HepG2 (cell line): ENCODE measurements around the gene OTOP1. TPM values are rescaled to one million over a fixed set of nuclear protein-coding genes. Genes with fewer than 3 reads are reported as not detected.

Source experiments
- ATAC-seq: fragments of 200-7000 bp; cut with Tn5 transposase; 3 replicates; pipeline ENCODE4 v1.9.1; 2020; ENCODE audit warnings: mild to moderate bottlenecking, moderate library complexity
- BruUV-seq: library from RNA; stranded (reverse); fragments of 400-500 nt; replicated peaks from 2 replicates; lab custom pipeline; 2021; lab: Mats Ljungman, UMichigan
- CTCF ChIA-PET: fragments of 300-600 bp; formaldehyde crosslinking; extraction: SDS; loops from one replicate; lab custom pipeline; 2021; ENCODE audit warnings: low total read pairs, inconsistent platforms, low intra/inter-chr PET ratio; lab: Yijun Ruan, JAX
- POLR2A ChIA-PET: fragments of 350-600 bp; sonication (Branson Sonifier 250); formaldehyde crosslinking; loops from one replicate; lab custom pipeline; 2020; ENCODE audit warnings: antibody characterized with exemption, inconsistent platforms; lab: Yijun Ruan, JAX
- DNase-seq: peaks from one replicate; pipeline ENCODE4 v3.0.0-alpha.2; 2015; ENCODE audit warnings: low spot score
- FAIRE-seq: peaks from 3 replicates; lab custom pipeline; 2011; peaks lifted over from hg19 to GRCh38; lab: Jason Lieb, UNC
- H2AFZ ChIP-seq: one replicate; pipeline ENCODE4 v1.6.1; 2011; ENCODE audit warnings: low read length, inconsistent platforms
- H3K27ac ChIP-seq: fragments of 300-600 bp; 3 replicates; pipeline ENCODE4 v1.8.0; 2011; ENCODE audit warnings: mixed run types, mild to moderate bottlenecking, mixed read lengths, low read length, inconsistent platforms; ENCODE audit not compliant: insufficient read depth; ENCODE audit errors: extremely low read length
- H3K27me3 ChIP-seq, 2 experiments: fragments of 200-600 bp in 1 of 2; 2 replicates in 1 of 2; 3 replicates in 1 of 2; pipeline versions ENCODE4 v1.6.0 to v1.8.0; 2011; ENCODE audit warnings: low read length in 2 of 2, mild to moderate bottlenecking in 2 of 2, moderate library complexity in 2 of 2, inconsistent platforms in 1 of 2; ENCODE audit not compliant: insufficient read depth in 2 of 2, control insufficient read depth in 1 of 2
- H3K36me3 ChIP-seq, 2 experiments: fragments of 200-600 bp in 1 of 2; replicated peaks in 1 of 2; 2 replicates in 1 of 2; 3 replicates in 1 of 2; pipeline versions ENCODE4 v1.5.1 to v1.8.0; 2011; ENCODE audit warnings: low read length in 2 of 2, inconsistent platforms in 1 of 2; ENCODE audit not compliant: insufficient read depth in 2 of 2, control insufficient read depth in 1 of 2
- H3K4me1 ChIP-seq: 2 replicates; pipeline ENCODE4 v1.5.1; 2012; ENCODE audit warnings: low read length, inconsistent platforms; ENCODE audit not compliant: insufficient read depth
- H3K4me2 ChIP-seq: 2 replicates; pipeline ENCODE4 v1.6.0; 2011; ENCODE audit warnings: low read depth, low read length, inconsistent platforms
- H3K4me3 ChIP-seq, 3 experiments: fragments of 200-600 bp in 1 of 3; sonication (generic), shearing (Covaris generic) in 1 of 3; replicated peaks in 1 of 3; 2 replicates each; pipeline ENCODE4 v1.5.1; 2011 to 2016; ENCODE audit warnings: low read length in 3 of 3, inconsistent platforms in 2 of 3, low read depth in 2 of 3, mild to moderate bottlenecking in 2 of 3, control low read depth in 1 of 3, mixed read lengths in 1 of 3; ENCODE audit not compliant: insufficient read depth in 1 of 3
- H3K79me2 ChIP-seq: one replicate; pipeline ENCODE4 v1.6.1; 2011; ENCODE audit warnings: low read length, inconsistent platforms; ENCODE audit not compliant: insufficient read depth
- H3K9ac ChIP-seq: 2 replicates; pipeline ENCODE4 v1.6.0; 2011; ENCODE audit warnings: mild to moderate bottlenecking, low read depth, low read length, inconsistent platforms; ENCODE audit not compliant: insufficient read depth
- H3K9me3 ChIP-seq: 2 replicates; pipeline ENCODE4 v1.5.1; 2012; ENCODE audit warnings: mild to moderate bottlenecking, low read length
- H4K20me1 ChIP-seq: 2 replicates; pipeline ENCODE4 v1.6.0; 2011; ENCODE audit warnings: inconsistent platforms, mild to moderate bottlenecking, low read length, moderate library complexity; ENCODE audit not compliant: insufficient read depth
- BCL6 ChIP-seq: IDR thresholded peaks from 2 replicates; pipeline ENCODE4 v1.6.1; 2016; ENCODE audit warnings: missing genetic modification reagents, missing compliant biosample characterization
- MAFF ChIP-seq: IDR thresholded peaks from 2 replicates; pipeline ENCODE4 v1.6.1; 2011; ENCODE audit warnings: low read depth, low read length, improper control_type of control experiment
- MAFK ChIP-seq, 2 experiments: IDR thresholded peaks in 1 of 2; conservative IDR thresholded peaks in 1 of 2; 2 replicates each; pipeline ENCODE4 v1.6.1; 2011; ENCODE audit warnings: improper control_type of control experiment in 2 of 2, low read length in 2 of 2
- MED8 ChIP-seq: sonication (generic); formaldehyde crosslinking; IDR thresholded peaks from 2 replicates; pipeline ENCODE4 v1.8.1; 2023; ENCODE audit warnings: mild to moderate bottlenecking, missing genetic modification reagents; ENCODE audit not compliant: insufficient replicate concordance
- PHF5A ChIP-seq: IDR thresholded peaks from one replicate; pipeline ENCODE4 v1.6.1; 2018; ENCODE audit warnings: low read depth, missing genetic modification reagents; ENCODE audit not compliant: unreplicated experiment
- SRSF9 ChIP-seq: fragments of 200-400 bp; formaldehyde crosslinking; IDR thresholded peaks from 2 replicates; pipeline ENCODE4 v1.6.1; 2018; ENCODE audit warnings: borderline replicate concordance, mild to moderate bottlenecking, low read depth, low read length; ENCODE audit not compliant: insufficient read depth, poor library complexity, severe bottlenecking
- ZFP62 ChIP-seq: sonication (generic); formaldehyde crosslinking; IDR thresholded peaks from 2 replicates; pipeline ENCODE4 v1.4.0; 2020; ENCODE audit warnings: missing genetic modification reagents
- WGBS: methylation state at CpG from one replicate; pipeline ENCODE4 v1.1.6; 2017; ENCODE audit warnings: low lambda C conversion rate; 5-methylcytosine and 5-hydroxymethylcytosine counted together
- in situ Hi-C: cut with HindIII; loops from 2 replicates; pipeline ENCODE4 v1.10.0; 2017; ENCODE audit warnings: low pct_unique_long_range_greater_than_20kb; ENCODE audit not compliant: extremely low pct_ligation_motif_present
- intact Hi-C: fragments of 100-400 bp; cut with micrococcal nuclease; formaldehyde crosslinking; loops from one replicate; pipeline ENCODE4 v1.10.0; 2022; ENCODE audit not compliant: unreplicated experiment
- polyA plus RNA-seq, 8 experiments: library from polyadenylated mRNA; depleted of rRNA in 3 of 8; stranded (reverse) in 7 of 8; unstranded in 1 of 8; fragments of >200 nt; fragmentation: Illumina TruSeq in 4 of 8; extraction: Trizol in 4 of 8; gene quantifications; 2 replicates each; pipeline versions ENCODE4 v1.2.1 to v1.2.3, GENCODE V29; 2011 to 2016; ENCODE audit warnings: low read depth in 4 of 8, missing spikeins in 1 of 8, mixed read lengths in 1 of 8; ENCODE audit not compliant: insufficient read depth in 1 of 8
- total RNA-seq, 5 experiments: library from RNA; depleted of rRNA; stranded (reverse); fragments of >200 nt; fragmentation: Illumina TruSeq; extraction: Trizol; gene quantifications; 2 replicates each; pipeline ENCODE4 v1.2.3, GENCODE V29; 2016; ENCODE audit warnings: low read depth in 1 of 5
- TF ChIP-seq, protein P1 (sequence below): IDR thresholded peaks from 2 replicates; pipeline ENCODE4 v1.4.0; 2020; ENCODE audit warnings: mild to moderate bottlenecking, missing genetic modification reagents

Gene OTOP1
- total and polyA plus RNA-seq, 2 of the 13 experiments (the other 11 are each of a cell fraction or from before 2014, with no cell fraction given) = not detected

- TF ChIP-seq, protein P1, sequence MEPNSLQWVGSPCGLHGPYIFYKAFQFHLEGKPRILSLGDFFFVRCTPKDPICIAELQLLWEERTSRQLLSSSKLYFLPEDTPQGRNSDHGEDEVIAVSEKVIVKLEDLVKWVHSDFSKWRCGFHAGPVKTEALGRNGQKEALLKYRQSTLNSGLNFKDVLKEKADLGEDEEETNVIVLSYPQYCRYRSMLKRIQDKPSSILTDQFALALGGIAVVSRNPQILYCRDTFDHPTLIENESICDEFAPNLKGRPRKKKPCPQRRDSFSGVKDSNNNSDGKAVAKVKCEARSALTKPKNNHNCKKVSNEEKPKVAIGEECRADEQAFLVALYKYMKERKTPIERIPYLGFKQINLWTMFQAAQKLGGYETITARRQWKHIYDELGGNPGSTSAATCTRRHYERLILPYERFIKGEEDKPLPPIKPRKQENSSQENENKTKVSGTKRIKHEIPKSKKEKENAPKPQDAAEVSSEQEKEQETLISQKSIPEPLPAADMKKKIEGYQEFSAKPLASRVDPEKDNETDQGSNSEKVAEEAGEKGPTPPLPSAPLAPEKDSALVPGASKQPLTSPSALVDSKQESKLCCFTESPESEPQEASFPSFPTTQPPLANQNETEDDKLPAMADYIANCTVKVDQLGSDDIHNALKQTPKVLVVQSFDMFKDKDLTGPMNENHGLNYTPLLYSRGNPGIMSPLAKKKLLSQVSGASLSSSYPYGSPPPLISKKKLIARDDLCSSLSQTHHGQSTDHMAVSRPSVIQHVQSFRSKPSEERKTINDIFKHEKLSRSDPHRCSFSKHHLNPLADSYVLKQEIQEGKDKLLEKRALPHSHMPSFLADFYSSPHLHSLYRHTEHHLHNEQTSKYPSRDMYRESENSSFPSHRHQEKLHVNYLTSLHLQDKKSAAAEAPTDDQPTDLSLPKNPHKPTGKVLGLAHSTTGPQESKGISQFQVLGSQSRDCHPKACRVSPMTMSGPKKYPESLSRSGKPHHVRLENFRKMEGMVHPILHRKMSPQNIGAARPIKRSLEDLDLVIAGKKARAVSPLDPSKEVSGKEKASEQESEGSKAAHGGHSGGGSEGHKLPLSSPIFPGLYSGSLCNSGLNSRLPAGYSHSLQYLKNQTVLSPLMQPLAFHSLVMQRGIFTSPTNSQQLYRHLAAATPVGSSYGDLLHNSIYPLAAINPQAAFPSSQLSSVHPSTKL = no peak
- TF ChIP-seq BCL6 (CRISPR knock-in tag) (no peak), PHF5A (no peak), MED8 (no peak), SRSF9 (no peak), MAFK (conservative IDR thresholded peaks at IDR 0.05 in 1 of 2, IDR thresholded peaks at IDR 0.05 in 1 of 2; ENCODE audit: low read length in 2 of 2) (peak; percentile 96 to 98), MAFF (peak; percentile 98), ZFP62 (CRISPR knock-in tag) (no peak)
- Histone ChIP-seq H3K27ac (no peak overlapping the region), H3K27me3 (no peaks in the 10 kb centered on the region), H3K4me1 (peaks cover 52% of the 10 kb centered on the region), H3K36me3 (no peaks in the 10 kb centered on the region), H3K9me3 (no peaks in the 10 kb centered on the region), H3K9ac (no peak overlapping the region), H2AFZ (no peak overlapping the region), H3K4me2 (no peak overlapping the region), H4K20me1 (no peaks in the 10 kb centered on the region), H3K4me3 (no peak overlapping the region), H3K79me2 (no peaks in the 10 kb centered on the region)
- ChIA-PET POLR2A (no interaction called here), CTCF (no interaction called here)
- intact Hi-C loops = no loop called here
- in situ Hi-C loops = no loop called here
- DNase-seq (no peak), FAIRE-seq (no peak), ATAC-seq (no peak)
- BruUV-seq = no TSS peak
- 72% methylated on average over 3 of the region's 3 CpGs for WGBS
Measured at GRCh38 chr4:4185528-4185927, 41.2 kb downstream of the OTOP1 start.
